H1 (cell line): ENCODE data around the gene TMBIM1. TPM values are rescaled to one million over a fixed set of nuclear protein-coding genes. Genes with fewer than 3 reads are reported as not detected.

Source experiments
- CTCF ChIA-PET: fragments of 300-600 bp; sonication (Branson Sonifier 250); formaldehyde crosslinking; loops from one replicate; lab custom pipeline; 2021; ENCODE audit not compliant: partially characterized antibody; lab: Charles Lee
- POLR2A ChIA-PET: fragments of 300-600 bp; sonication (Branson Sonifier 250); formaldehyde crosslinking; loops from one replicate; lab custom pipeline; 2021; ENCODE audit warnings: inconsistent platforms; ENCODE audit not compliant: partially characterized antibody; lab: Charles Lee
- DNase-seq, 2 experiments: peaks; one replicate each; pipeline versions ENCODE4 v3.0.0 to v3.0.0-alpha.2; 2010 to 2022; ENCODE audit warnings: low spot score in 2 of 2, low read depth in 1 of 2, mixed read lengths in 1 of 2
- FAIRE-seq: peaks from 2 replicates; lab custom pipeline; 2011; peaks lifted over from hg19 to GRCh38; lab: Jason Lieb, UNC
- H2AFZ ChIP-seq: 2 replicates; pipeline ENCODE4 v1.8.1; 2012; ENCODE audit warnings: low read length, inconsistent platforms
- H2AK5ac ChIP-seq: 2 replicates; pipeline ENCODE4 v1.6.1; 2013; ENCODE audit warnings: low read depth, low read length
- H2BK120ac ChIP-seq: replicated peaks from 2 replicates; pipeline ENCODE3; 2013; ENCODE audit warnings: low read depth, low read length, inconsistent platforms
- H2BK12ac ChIP-seq: 2 replicates; pipeline ENCODE4 v1.6.1; 2013; ENCODE audit warnings: low read depth, low read length
- H2BK15ac ChIP-seq: 2 replicates; pipeline ENCODE4 v1.6.1; 2013; ENCODE audit warnings: low read length
- H2BK20ac ChIP-seq: 2 replicates; pipeline ENCODE4 v1.6.1; 2013; ENCODE audit warnings: low read length
- H2BK5ac ChIP-seq: 2 replicates; pipeline ENCODE4 v1.6.1; 2013; ENCODE audit warnings: low read depth, low read length
- H3K14ac ChIP-seq: 2 replicates; pipeline ENCODE4 v1.6.1; 2013; ENCODE audit warnings: inconsistent platforms; ENCODE audit not compliant: insufficient read length
- H3K18ac ChIP-seq: 2 replicates; pipeline ENCODE4 v1.6.1; 2013; ENCODE audit warnings: low read length; ENCODE audit errors: extremely low read depth
- H3K23ac ChIP-seq: 2 replicates; pipeline ENCODE4 v1.6.1; 2013; ENCODE audit warnings: inconsistent platforms; ENCODE audit not compliant: insufficient read length
- H3K23me2 ChIP-seq: 2 replicates; pipeline ENCODE4 v1.6.1; 2013; ENCODE audit warnings: low read depth, low read length
- H3K27ac ChIP-seq: 2 replicates; pipeline ENCODE4 v1.6.1; 2011; ENCODE audit warnings: low read depth, low read length, inconsistent platforms
- H3K27me3 ChIP-seq, 4 experiments: replicated peaks in 1 of 4; 1 replicate in 1 of 4; 2 replicates in 3 of 4; pipeline versions ENCODE4 v1.6.1 to v1.8.1; 2011 to 2013; ENCODE audit warnings: low read length in 3 of 4, mild to moderate bottlenecking in 3 of 4, inconsistent platforms in 2 of 4, mixed read lengths in 2 of 4, moderate library complexity in 1 of 4; ENCODE audit not compliant: control insufficient read depth in 3 of 4, insufficient read depth in 3 of 4; ENCODE audit errors: extremely low read depth in 1 of 4
- H3K36me3 ChIP-seq, 4 experiments: 2 replicates each; pipeline versions ENCODE4 v1.6.1 to v1.8.1; 2011 to 2013; ENCODE audit warnings: mild to moderate bottlenecking in 4 of 4, low read length in 3 of 4, moderate library complexity in 2 of 4, control low read depth in 1 of 4, inconsistent platforms in 1 of 4; ENCODE audit not compliant: insufficient read depth in 4 of 4, control insufficient read depth in 2 of 4
- H3K4ac ChIP-seq: replicated peaks from 2 replicates; pipeline ENCODE3; 2013; ENCODE audit warnings: low read length, low read depth, mixed read lengths, inconsistent platforms; ENCODE audit not compliant: insufficient read length
- H3K4me1 ChIP-seq, 4 experiments: replicated peaks in 1 of 4; 1 replicate in 1 of 4; 2 replicates in 3 of 4; pipeline versions ENCODE4 v1.6.1 to v1.8.1; 2011 to 2013; ENCODE audit warnings: low read length in 3 of 4, inconsistent platforms in 2 of 4, mixed read lengths in 1 of 4; ENCODE audit not compliant: insufficient read depth in 4 of 4, control insufficient read depth in 3 of 4
- H3K4me2 ChIP-seq, 2 experiments: 2 replicates each; pipeline versions ENCODE4 v1.6.1 to v1.8.1; 2011 to 2013; ENCODE audit warnings: low read depth in 2 of 2, low read length in 2 of 2, control low read depth in 1 of 2, inconsistent platforms in 1 of 2, mild to moderate bottlenecking in 1 of 2; ENCODE audit not compliant: insufficient read depth in 1 of 2
- H3K4me3 ChIP-seq, 4 experiments: fragments of 200-600, 300-600 bp in 1 of 4; sonication (generic), shearing (Covaris generic), sonication (Bioruptor Twin) in 1 of 4; 2 replicates each; pipeline versions ENCODE4 v1.5.1 to v1.8.1; 2011 to 2016; ENCODE audit warnings: low read length in 4 of 4, low read depth in 3 of 4, control low read depth in 2 of 4, inconsistent platforms in 2 of 4, mild to moderate bottlenecking in 2 of 4, mixed read lengths in 1 of 4, moderate library complexity in 1 of 4; ENCODE audit not compliant: insufficient read depth in 2 of 4; ENCODE audit errors: extremely low read depth in 1 of 4
- H3K56ac ChIP-seq: replicated peaks from 2 replicates; pipeline ENCODE3; 2013; ENCODE audit warnings: low read depth, mild to moderate bottlenecking, mixed read lengths, low read length, inconsistent platforms; ENCODE audit not compliant: insufficient read length
- H3K79me1 ChIP-seq: 2 replicates; pipeline ENCODE4 v1.6.1; 2013; ENCODE audit warnings: low read depth, low read length, control low read depth
- H3K79me2 ChIP-seq, 2 experiments: 2 replicates each; pipeline versions ENCODE4 v1.6.1 to v1.8.1; 2012 to 2013; ENCODE audit warnings: low read length in 2 of 2, mild to moderate bottlenecking in 2 of 2, inconsistent platforms in 1 of 2; ENCODE audit not compliant: insufficient read depth in 2 of 2, control insufficient read depth in 1 of 2
- H3K9ac ChIP-seq, 4 experiments: replicated peaks in 1 of 4; 1 replicate in 1 of 4; 2 replicates in 3 of 4; pipeline versions ENCODE4 v1.6.1 to v1.8.1; 2011 to 2013; ENCODE audit warnings: low read depth in 3 of 4, low read length in 3 of 4, control low read depth in 2 of 4, mild to moderate bottlenecking in 2 of 4, moderate library complexity in 2 of 4, inconsistent platforms in 1 of 4; ENCODE audit errors: extremely low read depth in 1 of 4
- H3K9me3 ChIP-seq, 2 experiments: 2 replicates each; pipeline versions ENCODE4 v1.6.1 to v1.8.1; 2012 to 2013; ENCODE audit warnings: mild to moderate bottlenecking in 2 of 2, moderate library complexity in 2 of 2, control low read depth in 1 of 2, inconsistent platforms in 1 of 2, low read depth in 1 of 2, low read length in 1 of 2, mixed read lengths in 1 of 2; ENCODE audit not compliant: insufficient read depth in 2 of 2
- H4K20me1 ChIP-seq, 2 experiments: replicated peaks in 1 of 2; 2 replicates each; pipeline versions ENCODE3 to v1.8.1; 2011 to 2013; ENCODE audit warnings: inconsistent platforms in 2 of 2, low read length in 2 of 2, mild to moderate bottlenecking in 1 of 2; ENCODE audit not compliant: insufficient read depth in 2 of 2, control insufficient read depth in 1 of 2
- H4K5ac ChIP-seq: 2 replicates; pipeline ENCODE4 v1.6.1; 2013; ENCODE audit warnings: low read length, low read depth, mixed read lengths, inconsistent platforms; ENCODE audit not compliant: insufficient read length
- H4K8ac ChIP-seq: 2 replicates; pipeline ENCODE4 v1.8.0; 2013; ENCODE audit warnings: mild to moderate bottlenecking, moderate library complexity, low read length, inconsistent platforms; ENCODE audit not compliant: insufficient read depth; ENCODE audit errors: extremely low read depth
- H4K91ac ChIP-seq: replicated peaks from 2 replicates; pipeline ENCODE3; 2013; ENCODE audit warnings: low read length, mixed read lengths, inconsistent platforms; ENCODE audit not compliant: insufficient read length
- CEBPB ChIP-seq: IDR thresholded peaks from 2 replicates; pipeline ENCODE4 v1.6.1; 2012; ENCODE audit warnings: low read depth, low read length
- EGR1 ChIP-seq: IDR thresholded peaks from 2 replicates; pipeline ENCODE4 v1.6.1; 2011; ENCODE audit warnings: low read depth, low read length, borderline replicate concordance
- EP300 ChIP-seq, 2 experiments: IDR thresholded peaks; 1 replicate in 1 of 2; 2 replicates in 1 of 2; pipeline ENCODE4 v1.6.1; 2011 to 2012; ENCODE audit warnings: low read depth in 2 of 2, low read length in 2 of 2, mild to moderate bottlenecking in 2 of 2, borderline replicate concordance in 1 of 2, inconsistent platforms in 1 of 2, moderate library complexity in 1 of 2
- POU5F1 ChIP-seq: IDR thresholded peaks from 2 replicates; pipeline ENCODE4 v1.6.1; 2011; ENCODE audit warnings: low read depth, mild to moderate bottlenecking, low read length, moderate library complexity
- RAD21 ChIP-seq, 2 experiments: IDR thresholded peaks in 1 of 2; conservative IDR thresholded peaks in 1 of 2; 2 replicates each; pipeline ENCODE4 v1.6.1; 2011; ENCODE audit warnings: low read depth in 2 of 2, low read length in 2 of 2, improper control_type of control experiment in 1 of 2, inconsistent platforms in 1 of 2, mild to moderate bottlenecking in 1 of 2, moderate library complexity in 1 of 2
- SP1 ChIP-seq: IDR thresholded peaks from 2 replicates; pipeline ENCODE4 v1.6.1; 2011; ENCODE audit warnings: low read depth, low read length
- TBP ChIP-seq: IDR thresholded peaks from 2 replicates; pipeline ENCODE4 v1.6.1; 2011; ENCODE audit warnings: low read depth, low read length, improper control_type of control experiment
- TEAD4 ChIP-seq: IDR thresholded peaks from 2 replicates; pipeline ENCODE4 v1.6.1; 2012; ENCODE audit warnings: low read depth, low read length, inconsistent platforms, mixed read lengths
- USF2 ChIP-seq: IDR thresholded peaks from 2 replicates; pipeline ENCODE4 v1.6.1; 2011; ENCODE audit warnings: low read length, improper control_type of control experiment
- WGBS, 2 experiments: shearing (Covaris generic) in 1 of 2; methylation state at CpG; one replicate each; pipeline versions ENCODE4 v1.1.6 to v1.1.7; 2013 to 2015; ENCODE audit warnings: low lambda C conversion rate in 2 of 2, mixed read lengths in 2 of 2, inconsistent platforms in 1 of 2, low coverage in 1 of 2, missing lambda C conversion rate in 1 of 2; ENCODE audit not compliant: insufficient replicate concordance in 2 of 2, insufficient coverage in 1 of 2, insufficient read length in 1 of 2; ENCODE audit errors: extremely low coverage in 1 of 2, missing lambda C conversion rate in 1 of 2; 5-methylcytosine and 5-hydroxymethylcytosine counted together
- polyA plus RNA-seq, 7 experiments: library from polyadenylated mRNA; depleted of rRNA in 3 of 7; stranded (reverse) in 5 of 7; unstranded in 2 of 7; fragments of >200 nt in 5 of 7; fragments of 200-250 nt in 2 of 7; gene quantifications; 1 replicate in 5 of 7; 2 replicates in 1 of 7; 4 replicates in 1 of 7; pipeline versions ENCODE4 v1.2.1 to v1.2.3, GENCODE V29; 2011 to 2013; ENCODE audit warnings: missing spikeins in 2 of 7, mixed read lengths in 2 of 7
- total RNA-seq: library from RNA; stranded (reverse); fragmentation: NEBNext Ultra II Directional; extraction: Animal tissue kit (Norgen Biotek cat#: 25700); gene quantifications from 2 replicates; pipeline ENCODE4 v1.2.1, GENCODE V29; 2021

The TMBIM1 gene
- total and polyA plus RNA-seq, 2 of the 8 experiments (the other 6 are each of a cell fraction or from before 2014, with no cell fraction given), result 22.1 to 36.8 TPM

GRCh38 chr2:218272531-218273212 is 19.6 kb downstream of the TMBIM1 start:
- Histone ChIP-seq H4K8ac (peak overlapping the region; percentile 69; the same call in 1 of the 2 replicates), H2BK120ac (no peak overlapping the region), H2BK15ac (no peak overlapping the region), H3K79me1 (peaks cover 8% of the 10 kb centered on the region; the same call in 1 of the 2 replicates), H2BK12ac (no peak overlapping the region), H3K4me1 (peaks cover 0 to 7% (median 4%) of the 10 kb centered on the region in 4 experiments; a peak in 4 of 7 replicates), H3K79me2 (peaks cover 0 to 10% of the 10 kb centered on the region in 2 experiments; a peak in 2 of 4 replicates), H3K56ac (no peak overlapping the region), H2AFZ (no peak overlapping the region), H3K4me3 (no peak overlapping the region), H3K4ac (no peak overlapping the region), H3K23me2 (peaks cover 10% of the 10 kb centered on the region), H2BK20ac (no peak overlapping the region), H3K9me3 (no peaks in the 10 kb centered on the region), H2AK5ac (no peak overlapping the region), H3K14ac (no peak overlapping the region), H3K9ac (no peak overlapping the region), H3K23ac (no peak overlapping the region), H3K4me2 (0 out of 4 replicates have a peak overlapping the region, but pooled peaks of 1 of the 2 experiments have one; percentile 11), H4K91ac (no peak overlapping the region), H3K27me3 (no peaks in the 10 kb centered on the region), H2BK5ac (no peak overlapping the region), H4K5ac (no peak overlapping the region), H3K36me3 (peaks cover 0 to 38% (median 9%) of the 10 kb centered on the region in 4 experiments; a peak in 6 of 8 replicates), H4K20me1 (peaks cover 0 to 9% of the 10 kb centered on the region in 2 experiments), H3K18ac (no peak overlapping the region), H3K27ac (no peak overlapping the region)
- FAIRE-seq (no peak), DNase-seq (peak in 1 of 2 experiments; percentile 86)
- POLR2A ChIA-PET, result interaction anchor here (1.5 to 2.8 kb wide), 4 partner anchors 10 to 124 kb away, joined by 4 to 29 read pairs (median 6); partner anchors contain the start of genes CATIP and GPBAR1
- 59% methylated on average over 16 of the region's 18 CpGs; no CpG with 5 or more reads in 1 of the 2 experiments for WGBS, 2 experiments
- CTCF ChIA-PET, result interaction anchor here (0.5 to 8.2 kb wide), 31 partner anchors 11 to 391 kb away, joined by 3 to 131 read pairs (median 4); partner anchors contain the start of genes CATIP, GPBAR1 and TMBIM1
- no peak for TF ChIP-seq TBP
- TF ChIP-seq CEBPB, result peak; percentile 46; the same call in 1 of the 2 replicates
- no peak for TF ChIP-seq POU5F1
- TF ChIP-seq EP300 (IDR thresholded peaks at IDR 0.05; ENCODE audit: borderline replicate concordance in 1 of 2, low read depth in 2 of 2, low read length in 2 of 2), result no peak
- TF ChIP-seq USF2, result no peak
- 0 out of 2 replicates have a peak, but pooled peaks have one; percentile 52 for TF ChIP-seq TEAD4
- 0 out of 2 replicates have a peak, but pooled peaks have one; percentile 20 for TF ChIP-seq SP1
- TF ChIP-seq RAD21 (IDR thresholded peaks at IDR 0.05 in 1 of 2, conservative IDR thresholded peaks at IDR 0.05 in 1 of 2; ENCODE audit: low read depth in 2 of 2, low read length in 2 of 2), result peak; percentile 85 to 91
- TF ChIP-seq EGR1, result no peak
